Measurements from ENCODE around the gene PIKFYVE.

- TF ChIP-seq CTCF (conservative IDR thresholded peaks at IDR 0.05 in 1 of 2, IDR thresholded peaks at IDR 0.05 in 1 of 2; ENCODE audit: low read depth in 1 of 2, low read length in 2 of 2) (peak; percentile 72 to 79), EZH2 (IDR thresholded peaks at IDR 0.05; ENCODE audit: low read length, missing control alignments) (no peak)
Observed at GRCh38 chr2:208254118-208254870, 11.8 kb upstream of the PIKFYVE start.

Data from fibroblast of lung (primary cell).